MG63 (cell line): ENCODE results near the gene KIF6. TPM values are rescaled to one million over a fixed set of nuclear protein-coding genes. Genes with fewer than 3 reads are reported as not detected.

Experiments
- DNase-seq: peaks from one replicate; pipeline ENCODE4 v3.0.0-alpha.2; 2020
- H3K27me3 ChIP-seq: fragments of 250-450 bp; sonication (Bioruptor Pico); 2 replicates; pipeline ENCODE4 v1.5.1; 2020; ENCODE audit warnings: mild to moderate bottlenecking, moderate library complexity
- H3K36me3 ChIP-seq: fragments of 250-450 bp; sonication (Bioruptor Pico); 2 replicates; pipeline ENCODE4 v1.5.1; 2020; ENCODE audit warnings: mild to moderate bottlenecking, moderate library complexity
- H3K4me3 ChIP-seq: fragments of 250-450 bp; sonication (Bioruptor Pico); 2 replicates; pipeline ENCODE4 v1.5.1; 2020; ENCODE audit warnings: mild to moderate bottlenecking, moderate library complexity
- H3K9me3 ChIP-seq: fragments of 250-450 bp; sonication (Bioruptor Pico); 2 replicates; pipeline ENCODE4 v1.5.1; 2020; ENCODE audit warnings: mild to moderate bottlenecking, moderate library complexity
- total RNA-seq: library from RNA; depleted of rRNA; stranded (reverse); fragments of >200 nt; shearing (Covaris generic); gene quantifications from 2 replicates; pipeline ENCODE4 v1.2.3, GENCODE V29; 2014; ENCODE audit warnings: low replicate concordance

Gene KIF6
- total RNA-seq, 1 experiment from 2014 or later = not detected

DNA sequence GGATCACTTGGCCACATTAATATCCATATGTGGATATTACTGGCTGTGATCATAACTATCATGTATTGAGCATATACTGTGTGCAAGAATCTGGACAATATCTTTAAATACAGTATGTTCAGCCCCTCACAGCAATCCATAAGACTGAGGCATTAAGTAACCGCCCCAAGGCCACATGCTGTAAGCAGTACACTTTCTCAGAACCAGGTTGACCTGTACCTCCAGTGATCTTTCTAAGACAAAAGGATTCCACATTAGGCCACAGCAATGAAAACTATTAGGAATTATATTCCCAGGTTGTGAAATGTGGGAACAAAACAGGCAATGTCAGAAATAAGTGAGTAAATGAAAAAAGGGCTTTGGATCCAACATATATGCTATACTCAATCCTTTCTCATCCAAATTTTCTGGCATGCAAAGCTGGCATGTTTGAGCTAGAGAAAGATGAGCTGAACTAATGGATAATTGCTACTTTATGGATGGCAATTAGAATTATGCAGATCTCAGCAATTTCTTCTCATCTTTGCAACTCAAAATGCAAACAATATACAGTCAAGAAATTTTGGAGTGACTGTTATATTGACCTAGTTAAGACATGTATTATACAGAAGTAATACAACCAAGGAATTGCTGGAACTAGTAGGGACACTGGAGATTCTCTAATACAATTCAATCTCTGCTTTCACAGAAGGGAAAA is 86.9 kb downstream of the KIF6 start:
- Histone ChIP-seq H3K36me3 (no peaks in the 10 kb centered on the region), H3K4me3 (no peak overlapping the region), H3K9me3 (no peaks in the 10 kb centered on the region), H3K27me3 (no peaks in the 10 kb centered on the region)
- no peak for DNase-seq

DNA sequence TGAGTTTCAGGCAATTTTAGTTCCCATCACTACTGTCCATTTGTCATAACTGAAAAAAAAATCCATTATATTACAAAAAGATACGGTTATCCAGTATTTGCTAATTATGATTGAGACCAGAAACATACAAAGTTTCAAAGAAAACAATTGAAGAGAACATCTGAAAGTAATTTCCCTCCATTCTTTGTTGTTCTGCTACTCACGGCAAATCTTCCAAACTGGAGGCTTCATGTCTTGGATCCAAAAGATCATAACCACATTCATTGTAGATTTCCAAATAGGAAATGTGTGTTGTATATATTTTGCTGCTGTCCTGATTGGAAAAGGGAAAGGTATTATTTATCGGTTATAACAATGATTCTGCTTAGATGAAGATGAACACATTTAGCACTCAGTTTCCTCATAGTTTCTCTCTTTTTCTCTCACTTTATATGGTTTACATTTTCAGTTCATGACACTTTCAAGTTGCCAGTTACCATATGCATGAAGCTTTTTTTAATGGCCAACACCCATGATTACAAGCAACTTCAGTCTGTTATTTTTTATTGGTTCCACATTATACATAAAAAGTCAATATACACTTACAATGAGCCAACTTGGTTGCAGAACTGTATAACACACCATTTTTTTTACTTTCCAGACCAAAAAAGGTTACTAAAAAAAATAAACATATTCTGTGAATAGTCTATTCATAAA is 90.4 kb downstream of the KIF6 start:
- H3K4me3 ChIP-seq = no peak overlapping the region
- H3K36me3 ChIP-seq = no peaks in the 10 kb centered on the region
- H3K9me3 ChIP-seq = no peaks in the 10 kb centered on the region
- H3K27me3 ChIP-seq = no peaks in the 10 kb centered on the region
- DNase-seq = no peak

DNA sequence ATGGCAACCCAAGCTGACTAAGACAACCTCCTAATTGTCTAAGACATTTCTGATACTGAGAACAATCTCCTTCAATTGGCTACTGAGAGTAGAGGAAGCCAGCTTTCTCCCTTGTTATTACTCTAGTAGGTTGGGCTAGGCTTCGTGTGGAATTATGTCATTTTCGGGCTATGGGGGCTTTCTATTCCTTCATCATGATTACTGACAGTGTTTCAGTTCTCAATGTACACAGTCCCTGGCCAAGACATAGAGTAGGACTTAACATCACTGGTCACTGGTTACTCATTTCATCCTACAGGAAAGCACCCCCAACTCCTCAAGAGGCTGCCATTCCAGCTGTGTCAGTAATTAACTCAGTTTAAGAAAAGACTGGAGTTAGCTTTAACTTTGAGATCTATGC is 100.0 kb downstream of the KIF6 start:
- no peak overlapping the region for H3K4me3 ChIP-seq
- no peaks in the 10 kb centered on the region for H3K27me3 ChIP-seq
- no peaks in the 10 kb centered on the region for H3K9me3 ChIP-seq
- DNase-seq = no peak
- no peaks in the 10 kb centered on the region for H3K36me3 ChIP-seq

DNA sequence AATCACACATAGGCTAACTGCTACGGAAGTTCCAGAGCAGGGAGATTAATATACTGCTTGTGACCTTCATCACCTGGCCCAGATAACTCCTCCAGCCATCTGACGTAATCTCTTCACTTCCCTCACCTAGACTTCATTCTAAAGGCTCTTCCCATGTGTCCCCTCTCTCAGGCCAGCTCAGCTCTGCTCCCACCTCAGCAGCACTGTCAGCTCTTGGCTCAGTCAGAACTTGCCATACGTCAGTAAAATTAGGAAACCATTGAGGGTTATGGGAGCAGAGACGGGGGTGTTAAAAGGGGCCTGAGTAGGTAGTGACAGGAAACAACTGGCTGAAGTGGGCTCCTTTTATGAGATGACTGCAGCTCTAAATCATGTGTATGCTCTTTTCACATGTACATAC is 101.5 kb downstream of the KIF6 start:
- Histone ChIP-seq H3K36me3 (no peaks in the 10 kb centered on the region), H3K4me3 (no peak overlapping the region), H3K9me3 (no peaks in the 10 kb centered on the region), H3K27me3 (no peaks in the 10 kb centered on the region)
- no peak for DNase-seq

DNA sequence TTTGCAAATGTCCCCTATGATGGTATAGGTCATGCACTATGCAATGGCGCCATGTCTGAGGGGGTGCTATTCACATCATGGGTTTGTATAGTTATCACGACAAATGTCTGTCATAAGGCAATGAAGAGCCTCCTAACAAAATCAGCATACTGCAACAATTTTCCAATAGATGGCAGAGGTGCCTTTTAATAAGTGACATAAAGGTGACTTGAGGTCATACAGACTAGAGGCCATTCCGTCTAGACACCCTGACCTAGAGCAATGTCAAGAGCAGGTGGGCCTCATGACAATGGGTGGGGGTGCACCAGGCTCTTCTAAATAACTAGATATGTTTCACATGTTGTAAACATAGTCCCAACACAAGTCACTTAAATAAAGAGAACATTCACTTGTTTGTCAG is 107.7 kb downstream of the KIF6 start:
- H3K27me3 ChIP-seq = no peaks in the 10 kb centered on the region
- no peaks in the 10 kb centered on the region for H3K36me3 ChIP-seq
- no peaks in the 10 kb centered on the region for H3K9me3 ChIP-seq
- no peak for DNase-seq
- H3K4me3 ChIP-seq = no peak overlapping the region

DNA sequence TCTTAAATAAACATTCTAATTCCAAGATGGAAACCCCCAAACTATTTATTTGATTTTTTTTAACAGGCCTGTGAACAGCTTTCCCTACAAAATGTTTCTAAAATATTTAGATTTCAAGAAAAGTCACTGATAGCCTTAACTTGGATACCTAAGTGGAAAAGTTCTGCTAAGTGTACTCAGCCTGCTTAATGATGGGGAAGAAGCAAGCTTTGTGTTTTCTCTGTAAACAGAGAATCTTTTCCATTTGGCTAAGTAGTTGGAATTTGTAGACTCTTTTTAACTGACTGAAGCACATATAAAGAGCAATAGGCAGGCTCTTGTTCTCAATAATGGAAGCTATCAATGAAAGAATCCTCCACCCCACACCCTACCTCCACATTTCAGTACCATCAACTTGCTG is 108.2 kb downstream of the KIF6 start:
- H3K4me3 ChIP-seq = no peak overlapping the region
- no peaks in the 10 kb centered on the region for H3K9me3 ChIP-seq
- no peaks in the 10 kb centered on the region for H3K27me3 ChIP-seq
- H3K36me3 ChIP-seq = no peaks in the 10 kb centered on the region
- DNase-seq = no peak

DNA sequence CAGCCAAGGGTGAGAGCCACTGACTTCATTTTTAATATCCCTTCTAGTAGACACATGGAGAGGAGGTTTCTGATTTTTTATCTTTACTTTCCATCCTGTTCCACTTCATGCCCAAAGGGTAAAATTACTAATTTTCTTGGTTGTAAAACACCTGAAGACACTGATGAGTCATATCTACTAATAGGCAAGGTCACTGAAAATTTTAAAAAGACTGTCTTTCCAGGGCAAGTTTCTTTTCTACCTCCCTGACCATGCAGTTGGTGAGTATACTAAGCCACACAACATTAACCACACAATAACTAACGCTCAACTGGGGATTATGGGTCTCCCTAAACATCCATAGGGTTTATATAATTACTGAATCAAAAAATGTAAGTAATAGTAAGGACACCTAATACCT is 109.6 kb downstream of the KIF6 start:
- no peaks in the 10 kb centered on the region for H3K36me3 ChIP-seq
- DNase-seq = no peak
- no peak overlapping the region for H3K4me3 ChIP-seq
- H3K9me3 ChIP-seq = no peaks in the 10 kb centered on the region
- H3K27me3 ChIP-seq = no peaks in the 10 kb centered on the region

DNA sequence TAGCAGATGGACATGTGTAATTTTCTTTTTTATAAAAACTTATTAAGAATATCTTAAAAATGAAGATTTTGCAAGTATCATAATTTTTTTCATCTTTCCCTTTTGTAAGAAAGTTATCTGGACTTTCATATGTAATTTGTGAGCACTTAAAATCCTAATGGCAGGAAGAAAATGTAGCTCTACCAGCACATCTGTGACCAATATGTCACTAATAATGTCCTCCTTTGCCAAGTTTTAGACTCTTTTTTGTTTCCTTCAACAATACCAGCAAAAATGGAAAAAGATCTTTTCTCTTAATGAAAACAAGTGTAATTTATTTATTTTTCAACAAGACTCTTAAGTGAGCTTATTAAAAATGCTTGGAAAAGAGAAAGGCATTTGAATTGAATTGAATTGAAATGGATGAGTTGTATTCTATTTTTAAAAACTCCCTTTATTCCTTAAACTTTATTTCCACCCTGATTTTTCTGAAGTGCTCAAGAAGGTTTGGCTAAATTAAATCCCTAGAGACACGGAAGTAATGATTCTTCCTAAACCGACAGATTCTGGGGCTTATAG is 110.7 kb downstream of the KIF6 start:
- Histone ChIP-seq H3K27me3 (no peaks in the 10 kb centered on the region), H3K9me3 (no peaks in the 10 kb centered on the region), H3K4me3 (no peak overlapping the region), H3K36me3 (no peaks in the 10 kb centered on the region)
- DNase-seq = no peak

DNA sequence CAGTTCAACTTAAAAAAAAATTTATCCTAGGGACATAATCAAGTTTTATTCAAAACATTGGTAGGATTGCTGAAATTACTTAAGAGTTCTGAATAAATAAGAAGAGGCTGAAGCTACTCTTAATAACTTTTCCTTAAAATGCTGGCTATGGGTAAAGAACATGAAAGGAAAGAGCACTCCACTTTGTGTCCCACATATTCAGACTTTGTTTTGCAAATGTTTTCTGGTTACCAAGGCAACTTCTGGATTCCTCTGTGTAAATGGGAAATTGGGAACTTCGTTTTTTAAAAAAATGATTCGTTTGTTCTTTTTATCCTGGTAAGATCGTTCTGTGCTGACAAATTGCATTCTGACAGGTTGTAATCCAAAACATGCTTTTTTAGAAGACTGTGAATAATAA is 115.0 kb downstream of the KIF6 start:
- no peaks in the 10 kb centered on the region for H3K36me3 ChIP-seq
- H3K9me3 ChIP-seq = no peaks in the 10 kb centered on the region
- no peak overlapping the region for H3K4me3 ChIP-seq
- H3K27me3 ChIP-seq = no peaks in the 10 kb centered on the region
- DNase-seq = no peak

DNA sequence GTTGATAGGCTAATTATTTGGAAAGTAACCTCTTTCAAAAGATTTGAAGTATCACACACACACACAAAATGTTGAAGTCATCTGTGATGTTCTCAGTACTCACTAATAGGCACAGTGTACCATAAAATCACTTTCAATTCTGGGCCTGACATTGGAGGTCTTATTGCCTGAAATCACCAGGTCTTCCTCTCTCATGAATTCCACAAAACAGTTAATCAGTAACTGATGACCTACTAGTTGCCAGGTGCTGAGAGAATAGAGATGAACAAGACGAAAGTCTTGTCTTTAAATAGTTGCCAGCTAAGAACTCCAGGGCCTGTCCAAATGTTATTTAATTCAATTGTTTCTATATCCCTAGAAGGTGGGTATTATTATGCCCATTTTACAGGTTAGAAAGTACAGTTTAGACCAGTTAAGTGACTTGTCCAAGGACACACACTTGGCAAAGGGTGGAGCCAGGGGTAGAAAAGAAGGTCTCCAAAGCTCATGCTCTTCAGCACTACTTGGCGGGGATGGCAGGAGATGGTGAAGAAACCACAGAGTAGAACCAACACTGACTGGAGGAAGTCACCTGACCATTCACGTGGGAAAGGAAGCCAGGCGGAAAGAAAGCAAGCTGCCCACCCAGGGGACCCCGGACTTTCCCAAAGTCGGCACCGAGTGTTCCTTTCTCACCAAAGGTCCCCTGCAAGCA is 116.4 kb downstream of the KIF6 start:
- no peaks in the 10 kb centered on the region for H3K27me3 ChIP-seq
- DNase-seq = no peak
- H3K36me3 ChIP-seq = no peaks in the 10 kb centered on the region
- no peak overlapping the region for H3K4me3 ChIP-seq
- no peaks in the 10 kb centered on the region for H3K9me3 ChIP-seq

DNA sequence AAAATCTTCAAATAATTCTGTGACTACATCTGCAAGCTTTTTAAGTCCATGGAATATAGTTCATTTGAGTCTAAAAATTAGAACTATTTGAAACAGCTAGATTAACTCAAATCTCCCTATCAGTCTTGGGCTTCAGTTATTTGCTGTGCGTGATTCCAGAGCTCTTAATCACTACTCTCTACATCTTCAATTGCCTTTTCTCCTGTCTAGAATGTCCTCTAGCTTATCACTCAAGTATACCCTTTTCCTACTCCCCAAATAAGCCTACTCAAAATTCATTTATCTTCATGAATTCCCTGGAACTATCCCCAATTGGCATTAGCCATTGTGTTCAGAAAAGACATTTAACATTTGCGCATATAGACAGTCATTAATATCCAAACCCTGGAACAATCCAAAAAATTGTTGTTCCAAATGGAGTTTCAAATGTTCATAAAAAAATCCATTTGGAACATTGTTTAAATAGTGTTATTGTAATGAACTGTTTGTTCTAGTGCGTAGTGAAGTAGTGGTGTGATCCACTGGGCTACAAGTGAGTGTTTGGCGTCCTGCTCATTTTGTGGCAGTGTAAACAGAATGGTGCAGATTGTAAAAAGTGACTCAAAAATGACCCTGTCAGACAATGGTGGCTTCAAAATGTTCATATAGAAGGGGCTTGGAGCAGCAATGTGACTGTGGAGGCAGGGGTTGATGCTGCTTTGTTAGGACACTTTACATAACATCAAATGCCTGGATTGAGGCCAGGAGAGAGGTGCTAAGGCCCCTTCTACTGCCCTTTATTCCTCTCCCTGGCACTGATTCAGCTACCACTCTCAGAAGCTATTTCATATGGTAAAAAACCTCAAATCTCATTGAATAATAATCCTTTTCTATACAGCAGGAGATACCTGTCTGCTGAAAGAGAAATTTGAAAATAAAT is 122.3 kb downstream of the KIF6 start:
- no peak overlapping the region for H3K4me3 ChIP-seq
- DNase-seq = no peak
- no peaks in the 10 kb centered on the region for H3K9me3 ChIP-seq

DNA sequence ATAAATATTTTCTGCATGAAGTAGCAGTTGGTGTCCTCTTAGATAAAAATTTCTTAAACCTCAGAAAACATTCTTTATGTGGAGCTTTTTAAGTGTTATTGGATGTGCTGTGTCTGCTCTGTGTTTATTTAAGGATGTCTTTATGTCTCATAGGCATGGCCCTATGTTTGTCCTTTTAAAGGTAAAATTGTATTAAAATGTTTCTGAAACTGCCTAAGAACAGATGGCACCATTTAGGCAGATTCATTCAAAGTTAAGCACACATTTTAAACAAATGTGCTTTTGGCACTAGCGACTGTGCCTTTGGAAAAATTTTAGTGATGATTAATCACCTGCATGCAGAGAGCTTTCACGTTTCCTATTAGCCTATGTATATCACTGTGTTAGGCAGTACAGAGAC is 125.2 kb downstream of the KIF6 start:
- H3K27me3 ChIP-seq = no peaks in the 10 kb centered on the region
- no peaks in the 10 kb centered on the region for H3K36me3 ChIP-seq
- DNase-seq = no peak
- no peak overlapping the region for H3K4me3 ChIP-seq
- no peaks in the 10 kb centered on the region for H3K9me3 ChIP-seq

More for the DNA sequence above, 122.3 kb downstream of the KIF6 start:
- Histone ChIP-seq H3K36me3 (no peaks in the 10 kb centered on the region), H3K27me3 (no peaks in the 10 kb centered on the region)

DNA sequence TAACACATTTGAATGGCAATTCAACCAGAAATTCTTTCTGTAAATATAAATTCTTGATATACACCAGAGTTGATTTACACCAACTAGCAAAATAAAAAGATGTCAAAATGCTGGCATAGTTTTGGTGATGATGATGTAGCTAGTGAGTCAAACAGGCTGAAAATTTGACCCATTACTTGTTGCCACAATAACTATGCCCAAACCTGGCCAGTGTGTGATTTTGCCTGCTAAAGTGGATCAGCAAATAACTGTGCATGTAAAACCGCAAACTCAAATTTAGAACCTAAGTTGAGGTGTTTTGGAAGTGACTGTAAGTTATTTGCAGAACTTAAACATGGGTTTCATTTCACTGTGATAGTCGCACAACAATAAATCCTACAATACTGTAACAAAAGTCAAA is 125.9 kb downstream of the KIF6 start:
- no peaks in the 10 kb centered on the region for H3K27me3 ChIP-seq
- H3K4me3 ChIP-seq = no peak overlapping the region
- no peak for DNase-seq
- no peaks in the 10 kb centered on the region for H3K36me3 ChIP-seq
- no peaks in the 10 kb centered on the region for H3K9me3 ChIP-seq

DNA sequence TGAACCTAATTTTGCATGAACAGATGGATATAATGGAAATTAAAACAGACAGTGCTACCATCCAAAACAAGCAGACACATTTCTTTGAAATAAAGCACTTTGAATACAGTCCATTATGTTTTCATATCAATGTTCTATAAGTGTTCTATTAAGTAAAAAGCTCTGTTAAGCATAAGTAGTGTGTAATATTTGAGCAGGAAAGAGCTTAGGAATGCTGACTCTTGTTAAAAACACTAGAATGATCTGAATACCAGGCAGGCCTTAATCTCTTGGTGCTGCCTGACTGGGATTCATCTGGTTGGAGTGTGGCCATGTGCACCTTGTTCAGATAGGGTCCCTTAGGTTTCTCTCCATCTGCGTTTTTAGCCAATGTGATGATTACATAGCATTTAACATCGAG is 130.9 kb downstream of the KIF6 start:
- DNase-seq = no peak
- Histone ChIP-seq H3K27me3 (no peaks in the 10 kb centered on the region), H3K36me3 (no peaks in the 10 kb centered on the region), H3K9me3 (no peaks in the 10 kb centered on the region), H3K4me3 (no peak overlapping the region)

DNA sequence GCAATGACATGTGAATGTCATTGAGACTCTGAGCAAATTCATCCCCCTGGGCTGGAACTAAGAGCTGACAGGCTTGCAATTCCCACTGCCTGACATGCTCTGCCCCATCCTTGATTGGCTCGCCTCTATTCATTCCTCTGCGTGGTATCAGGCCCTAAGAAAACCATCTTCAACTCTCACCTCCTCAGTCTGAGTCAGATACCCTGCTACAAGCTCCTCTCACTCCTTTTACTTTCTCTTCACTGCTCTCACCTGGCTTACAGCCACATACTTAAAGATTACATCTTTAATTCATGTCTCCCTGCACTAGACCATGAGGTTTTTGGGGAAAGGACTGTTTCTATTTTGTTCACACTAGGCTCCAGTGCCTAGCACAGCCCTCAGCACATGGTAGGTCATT is 131.6 kb downstream of the KIF6 start:
- no peak for DNase-seq
- H3K4me3 ChIP-seq = no peak overlapping the region
- no peaks in the 10 kb centered on the region for H3K27me3 ChIP-seq
- H3K36me3 ChIP-seq = no peaks in the 10 kb centered on the region
- H3K9me3 ChIP-seq = no peaks in the 10 kb centered on the region

DNA sequence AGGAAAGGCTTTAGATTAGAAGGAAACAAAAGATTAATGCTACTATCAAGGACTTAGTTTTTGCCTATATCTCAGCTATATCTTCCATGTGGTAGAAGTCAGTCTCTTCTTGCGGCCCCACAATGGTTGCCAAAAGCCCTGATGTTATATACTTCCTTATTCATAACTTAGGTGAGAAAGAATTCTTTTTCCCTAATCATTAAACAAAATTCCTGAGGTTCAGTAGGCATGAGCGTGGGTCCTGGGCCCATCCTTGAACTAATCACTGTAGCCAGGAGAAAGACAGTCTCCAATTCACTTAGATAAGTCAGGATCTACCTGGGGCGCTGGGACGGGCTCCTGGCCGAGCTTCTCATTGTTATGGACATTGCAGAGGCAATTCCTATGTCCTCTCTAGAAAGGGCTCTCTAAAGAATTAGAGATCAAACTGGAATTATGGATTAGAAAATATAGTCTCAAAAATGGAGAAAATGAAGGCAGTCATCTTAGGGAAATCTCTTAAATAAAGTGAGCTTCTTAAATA is 134.3 kb downstream of the KIF6 start:
- no peak for DNase-seq
- Histone ChIP-seq H3K27me3 (no peaks in the 10 kb centered on the region), H3K4me3 (no peak overlapping the region), H3K36me3 (no peaks in the 10 kb centered on the region), H3K9me3 (no peaks in the 10 kb centered on the region)
